ENCODE measurements around the gene RGMB.
A peak's percentile ranks its signal among the peaks of the same experiment; 100 is the strongest.
"Not testable (repeated sequence)": the region's sequence is repeated elsewhere in the genome, so short reads cannot be mapped to it uniquely, and the experiment has no call there.

RGMB gene, protein sequence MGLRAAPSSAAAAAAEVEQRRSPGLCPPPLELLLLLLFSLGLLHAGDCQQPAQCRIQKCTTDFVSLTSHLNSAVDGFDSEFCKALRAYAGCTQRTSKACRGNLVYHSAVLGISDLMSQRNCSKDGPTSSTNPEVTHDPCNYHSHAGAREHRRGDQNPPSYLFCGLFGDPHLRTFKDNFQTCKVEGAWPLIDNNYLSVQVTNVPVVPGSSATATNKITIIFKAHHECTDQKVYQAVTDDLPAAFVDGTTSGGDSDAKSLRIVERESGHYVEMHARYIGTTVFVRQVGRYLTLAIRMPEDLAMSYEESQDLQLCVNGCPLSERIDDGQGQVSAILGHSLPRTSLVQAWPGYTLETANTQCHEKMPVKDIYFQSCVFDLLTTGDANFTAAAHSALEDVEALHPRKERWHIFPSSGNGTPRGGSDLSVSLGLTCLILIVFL

DNA sequence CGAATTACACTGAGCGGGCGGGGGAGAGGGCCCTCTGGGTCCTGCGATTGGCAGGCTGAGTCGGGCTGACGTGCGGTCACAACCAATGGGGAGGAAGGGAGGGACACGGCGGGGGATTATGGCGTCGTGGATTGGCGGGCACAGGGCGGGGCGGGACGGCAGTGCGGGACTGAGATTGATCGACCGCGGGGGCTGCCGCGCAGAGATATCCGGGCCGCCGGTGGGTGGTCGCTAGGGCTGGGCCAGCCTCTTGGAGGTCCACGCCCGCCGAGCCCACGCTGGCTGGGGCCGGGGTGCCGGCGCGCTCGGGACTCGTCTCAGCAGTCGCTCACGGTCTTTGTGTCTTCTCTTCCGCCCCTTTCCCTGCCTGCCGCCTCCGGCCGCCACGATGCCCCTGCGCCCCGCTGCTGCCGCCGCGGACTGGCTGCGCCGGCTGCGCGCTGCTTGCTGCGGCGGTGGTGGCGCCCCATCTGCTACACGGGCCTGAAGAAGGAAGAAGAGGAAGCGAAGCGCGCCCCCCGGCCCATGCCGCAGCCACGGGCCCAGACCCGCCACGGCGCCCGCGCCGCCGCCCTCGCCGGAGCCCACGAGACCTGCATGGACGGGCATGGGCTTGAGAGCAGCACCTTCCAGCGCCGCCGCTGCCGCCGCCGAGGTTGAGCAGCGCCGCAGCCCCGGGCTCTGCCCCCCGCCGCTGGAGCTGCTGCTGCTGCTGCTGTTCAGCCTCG, at the start of gene RGMB:
Gene RGMB, plus strand, starts transcription at position 200 of the 728 bp plus-strand sequence. Its CDS starts 408 bp downstream, at position 608.
- peak; percentile 92 for DNase-seq

DNA sequence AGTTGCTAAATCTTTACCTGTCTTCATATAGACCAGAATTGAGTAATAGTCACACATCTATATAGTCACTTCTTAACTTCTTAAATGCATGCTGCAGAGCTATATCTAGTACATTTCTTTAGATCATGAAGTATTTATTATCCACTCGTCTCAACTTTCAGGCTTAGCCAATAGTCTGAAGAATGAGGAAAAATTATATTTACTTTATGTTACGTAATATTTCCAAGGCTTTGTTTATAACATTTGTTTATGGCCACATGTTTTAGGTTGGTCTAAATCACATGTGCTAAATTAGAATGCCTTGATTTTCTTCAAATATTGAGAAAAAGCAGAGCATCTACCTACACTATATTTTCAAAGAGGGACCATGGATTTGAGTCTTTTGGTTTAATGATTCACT, 47.2 kb upstream of the RGMB start:
- DNase-seq, result no peak

DNA sequence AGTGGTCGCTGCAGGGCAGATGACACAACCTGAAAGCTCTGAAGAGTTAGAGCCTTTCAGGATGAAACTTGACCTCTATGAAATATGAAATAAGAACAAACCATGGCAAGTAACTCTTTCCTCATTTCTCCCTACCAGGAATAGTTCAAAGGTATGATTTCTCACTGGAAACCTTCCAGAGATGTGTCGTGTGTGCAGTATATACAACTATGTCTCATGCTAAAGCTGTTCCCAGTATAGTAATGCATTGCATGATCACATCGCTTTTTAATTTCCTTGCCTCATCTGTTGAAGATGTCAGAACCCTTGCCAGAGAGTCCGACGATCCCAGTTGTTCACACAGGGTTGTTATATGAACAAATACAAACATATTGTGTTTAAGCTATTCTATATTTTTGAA, 45.8 kb upstream of the RGMB start:
- no peak for DNase-seq

DNA sequence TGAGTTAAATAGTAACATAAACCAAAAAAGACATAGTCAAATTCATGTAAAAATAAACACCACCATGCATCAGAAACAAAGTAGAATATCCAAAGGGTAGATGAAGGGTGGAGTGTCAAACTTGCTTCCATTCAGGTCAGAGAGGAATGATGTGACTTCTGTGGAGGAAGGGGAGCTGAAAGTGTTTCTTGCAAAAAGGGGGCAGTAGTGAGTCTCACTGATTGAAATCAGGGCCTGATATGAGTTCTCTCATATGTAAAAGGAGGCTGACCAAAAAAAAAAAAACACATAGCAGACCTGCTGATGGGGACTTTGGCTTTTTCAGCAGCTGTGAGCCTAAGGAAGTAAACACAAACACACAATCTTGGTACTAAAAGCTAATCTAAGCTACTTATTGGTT, 38.8 kb upstream of the RGMB start:
- DNase-seq, result no peak

DNA sequence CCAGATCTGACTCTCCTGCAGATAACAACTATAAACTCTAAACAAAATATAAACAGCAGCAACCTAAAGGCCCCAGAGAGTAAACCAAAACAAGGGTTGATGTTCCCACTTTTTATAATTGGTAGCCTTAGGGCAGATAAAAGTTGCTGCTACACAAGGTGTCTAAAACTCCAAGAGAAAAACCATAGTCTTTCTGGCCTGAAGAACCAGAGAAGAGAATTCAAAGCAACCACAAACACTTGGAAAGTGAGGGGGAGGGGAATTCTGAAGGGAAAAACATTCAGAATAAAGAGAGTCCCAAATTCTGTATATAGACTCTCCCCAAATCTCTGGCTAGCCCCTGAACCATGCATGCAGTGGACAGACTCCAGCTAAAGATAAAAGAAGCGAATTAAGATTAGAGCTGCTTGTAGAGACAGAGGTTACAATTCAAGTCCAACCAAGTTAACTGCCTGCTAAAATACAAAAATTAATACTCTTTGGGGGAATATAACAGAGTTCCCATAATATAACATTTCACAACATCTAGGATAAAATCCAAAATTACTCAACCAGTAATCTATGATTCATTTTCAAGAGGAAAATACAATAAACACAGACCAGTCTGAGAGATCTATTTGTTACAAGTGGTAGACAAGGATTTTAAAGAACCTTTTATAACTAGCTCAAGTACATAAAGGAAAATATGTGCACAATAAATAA, 37.5 kb upstream of the RGMB start:
- DNase-seq, result no peak

DNA sequence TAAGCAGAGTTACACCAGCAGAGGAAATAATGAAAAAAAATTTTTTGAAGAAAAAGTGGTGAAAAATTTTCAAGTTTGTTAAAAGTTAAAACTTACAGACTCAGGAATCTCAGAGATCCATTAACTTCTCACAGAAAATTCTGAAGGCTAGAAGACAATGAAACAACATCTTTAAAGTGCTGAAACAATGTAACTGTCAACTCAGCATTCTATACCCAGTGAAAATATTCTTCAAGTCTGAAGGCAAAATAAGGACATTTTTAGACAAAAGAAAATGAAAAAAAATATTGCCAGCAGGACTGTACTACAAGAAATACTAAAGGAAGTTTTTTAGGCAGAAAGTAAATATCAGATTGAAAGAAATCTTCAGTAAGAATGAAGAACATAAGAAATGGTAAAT, 36.7 kb upstream of the RGMB start:
- DNase-seq, result no peak

DNA sequence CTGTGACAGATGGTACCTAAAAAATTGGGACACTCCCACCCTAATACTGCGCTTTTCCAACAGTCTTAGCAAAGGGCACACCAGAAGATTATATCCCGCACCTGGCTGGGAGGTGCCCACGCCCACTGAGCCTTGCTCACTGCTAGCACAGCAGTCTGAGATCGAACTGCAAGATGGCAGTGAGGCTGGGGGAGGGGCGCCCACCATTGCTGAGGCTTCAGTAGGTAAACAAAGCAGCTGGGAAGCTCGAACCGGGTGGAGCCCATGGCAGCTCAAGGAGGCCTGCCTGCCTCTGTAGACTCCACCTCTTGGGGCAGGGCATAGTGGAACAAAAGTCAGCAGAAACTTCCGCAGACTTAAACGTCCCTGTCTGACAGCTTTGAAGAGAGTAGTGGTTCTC, 36.0 kb upstream of the RGMB start:
- DNase-seq, result not testable (repeated sequence)

DNA sequence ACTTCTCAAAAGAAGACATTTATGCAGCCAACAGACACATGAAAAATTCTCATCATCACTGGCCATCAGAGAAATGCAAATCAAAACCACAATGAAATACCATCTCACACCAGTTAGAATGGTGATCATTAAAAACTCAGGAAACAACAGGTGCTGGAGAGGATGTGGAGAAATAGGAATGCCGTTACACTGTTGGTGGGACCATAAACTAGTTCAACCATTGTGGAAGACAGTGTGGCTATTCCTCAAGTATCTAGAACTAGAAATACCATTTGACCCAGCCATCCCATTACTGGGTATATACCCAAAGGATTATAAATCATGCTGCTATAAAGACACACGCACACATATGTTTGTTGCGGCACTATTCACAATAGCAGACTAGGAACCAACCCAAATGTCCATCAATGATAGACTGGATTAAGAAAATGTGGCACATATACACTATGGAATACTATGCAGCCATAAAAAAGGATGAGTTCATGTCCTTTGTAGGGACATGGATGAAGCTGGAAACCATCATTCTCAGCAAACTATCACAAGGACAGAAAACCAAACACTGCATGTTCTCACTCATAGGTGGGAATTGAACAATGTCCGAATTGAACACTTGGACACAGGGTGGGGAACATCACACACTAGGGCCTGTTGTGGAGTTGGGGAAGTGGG, 34.8 kb upstream of the RGMB start:
- DNase-seq, result not testable (repeated sequence)

DNA sequence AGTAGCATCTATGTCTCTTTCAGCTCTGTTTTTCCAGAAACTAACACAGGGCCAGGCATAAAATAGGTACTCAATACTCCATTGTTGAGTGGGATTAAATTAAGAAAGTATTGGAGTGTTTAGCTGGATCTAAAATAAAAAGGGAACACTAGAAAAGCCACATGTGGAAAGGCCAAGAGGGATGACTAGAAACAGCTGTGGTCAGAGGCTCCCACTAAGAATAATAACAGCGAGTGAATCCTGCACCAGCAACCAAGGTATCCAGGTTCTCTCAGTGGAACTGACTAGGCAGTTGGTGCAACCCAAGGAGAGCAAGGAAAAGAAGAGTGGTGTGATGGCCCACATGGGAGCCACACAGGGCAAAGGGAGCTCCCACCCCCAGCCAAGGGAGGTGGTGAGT, 31.5 kb upstream of the RGMB start:
- DNase-seq, result no peak

DNA sequence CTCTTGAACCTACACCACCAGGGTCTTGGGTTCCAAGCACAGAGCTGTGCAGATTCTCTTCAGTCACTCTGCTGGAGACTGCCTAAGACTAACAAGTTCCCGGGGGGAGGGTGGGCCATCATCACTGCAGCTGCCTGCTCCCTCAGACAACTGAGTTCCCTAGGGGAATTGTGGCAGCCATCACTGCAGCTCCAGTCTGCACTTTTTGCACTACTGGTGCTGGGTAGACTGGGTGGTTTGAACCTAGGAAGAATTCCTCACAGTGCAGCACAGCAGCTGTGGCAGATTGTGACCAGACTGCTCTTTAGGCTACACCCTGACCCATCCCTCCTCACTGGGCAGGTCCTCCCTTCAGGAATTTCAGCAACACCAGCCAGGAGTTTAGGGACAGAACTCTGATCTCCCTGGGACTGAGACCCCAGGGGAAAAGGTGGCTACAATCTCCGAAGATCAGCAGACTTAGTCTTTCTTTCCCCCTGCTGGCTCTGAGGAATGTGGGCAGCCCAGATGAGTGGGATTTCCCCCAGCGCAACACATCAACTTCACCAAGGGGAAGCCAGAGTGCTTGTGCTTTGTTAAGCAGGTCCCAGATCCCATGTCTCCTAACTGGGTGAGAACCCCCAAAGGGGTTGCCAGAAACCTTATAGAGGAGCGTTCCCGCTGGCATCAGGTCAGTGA, 30.9 kb upstream of the RGMB start:
- DNase-seq, result no peak

DNA sequence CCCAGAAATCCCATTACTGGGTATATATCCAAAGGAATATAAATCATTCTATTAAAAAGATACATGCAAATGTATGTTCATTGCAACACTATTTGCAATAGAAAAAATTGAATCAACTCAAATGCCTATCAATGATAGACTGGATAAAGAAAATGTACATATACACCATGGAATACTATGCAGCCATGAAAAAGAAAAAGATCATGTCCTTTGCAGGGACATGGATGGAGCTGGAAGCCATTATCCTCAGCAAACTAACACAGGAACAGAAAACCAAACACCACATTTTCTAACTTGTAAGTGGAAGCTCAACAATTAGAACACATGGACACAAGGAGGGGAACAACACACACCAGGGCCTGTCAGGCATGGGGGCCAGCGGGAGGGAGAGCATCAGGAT, 25.2 kb upstream of the RGMB start:
- DNase-seq, result not testable (repeated sequence)

DNA sequence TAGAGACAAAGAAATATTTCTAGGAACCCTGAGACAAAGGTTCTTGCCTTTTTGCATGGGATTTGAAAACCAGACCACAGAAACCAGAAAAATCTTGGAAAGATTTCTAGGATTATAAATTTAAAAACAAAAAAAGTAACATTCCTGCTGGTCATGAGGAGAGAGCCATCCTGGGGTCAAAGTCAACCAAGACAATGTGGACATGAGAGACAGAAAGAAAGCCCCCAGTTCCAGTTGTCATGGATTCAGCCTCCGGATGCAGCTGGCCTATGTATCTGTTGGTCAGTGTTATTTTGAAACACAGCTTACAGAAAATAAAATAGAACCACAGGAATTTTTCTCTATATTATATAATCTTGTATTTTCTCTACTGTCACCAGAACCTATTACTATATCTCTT, 24.4 kb upstream of the RGMB start:
- DNase-seq, result no peak

DNA sequence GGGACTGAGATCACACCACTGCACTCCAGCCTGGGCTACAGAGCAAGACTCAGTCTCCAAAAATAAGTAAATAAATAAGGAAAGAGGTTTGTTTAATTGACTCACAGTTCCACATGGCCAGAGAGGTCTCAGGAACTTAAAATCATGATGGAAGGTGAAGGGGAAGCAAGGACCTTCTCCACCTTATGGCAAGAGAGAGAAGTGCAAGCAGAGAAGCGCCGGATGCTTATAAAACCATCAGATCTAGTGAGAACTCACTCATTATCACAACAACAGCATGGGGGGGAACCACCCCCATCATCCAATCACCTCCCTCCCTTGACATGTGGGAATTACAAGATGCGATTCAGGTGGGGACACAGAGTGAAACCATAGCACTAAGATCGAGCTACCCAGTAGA, 22.8 kb upstream of the RGMB start:
- DNase-seq, result no peak

DNA sequence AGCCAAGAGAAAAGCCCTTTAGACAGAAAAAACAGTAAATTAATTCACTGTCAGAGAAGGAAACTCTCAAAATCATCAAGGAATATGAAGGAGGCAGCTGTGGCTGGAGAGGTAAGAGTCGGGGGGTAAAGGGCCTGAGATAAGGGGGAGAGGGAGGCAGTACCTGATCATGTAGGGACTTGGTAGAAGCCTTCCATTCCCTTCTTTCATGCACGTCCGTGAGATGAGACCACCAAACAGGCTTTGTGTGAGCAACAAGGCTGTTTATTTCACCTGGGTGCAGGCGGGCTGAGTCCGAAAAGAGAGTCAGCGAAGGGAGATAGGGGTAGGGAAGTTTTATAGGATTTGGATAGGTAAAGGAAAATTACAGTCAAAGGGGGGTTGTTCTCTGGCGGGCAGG, 21.1 kb upstream of the RGMB start:
- DNase-seq, result not testable (repeated sequence)

DNA sequence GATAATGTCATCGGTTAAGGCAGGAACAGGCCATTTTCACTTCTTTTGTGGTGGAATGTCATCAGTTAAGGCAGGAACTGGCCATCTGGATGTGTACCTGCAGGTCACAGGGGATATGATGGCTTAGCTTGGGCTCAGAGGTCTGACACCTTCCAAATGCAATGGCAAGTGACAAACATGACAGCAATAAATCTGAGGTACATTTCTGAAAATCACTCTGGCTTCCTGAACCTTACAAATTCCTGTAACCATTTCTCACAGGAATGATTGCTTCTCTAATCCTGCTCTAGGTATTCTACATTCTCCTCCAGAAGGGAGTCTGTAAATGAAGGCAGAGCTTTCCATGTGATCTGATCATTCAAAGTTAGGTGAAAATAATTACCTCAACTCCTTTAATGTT, 20.7 kb upstream of the RGMB start:
- DNase-seq, result not testable (repeated sequence)

DNA sequence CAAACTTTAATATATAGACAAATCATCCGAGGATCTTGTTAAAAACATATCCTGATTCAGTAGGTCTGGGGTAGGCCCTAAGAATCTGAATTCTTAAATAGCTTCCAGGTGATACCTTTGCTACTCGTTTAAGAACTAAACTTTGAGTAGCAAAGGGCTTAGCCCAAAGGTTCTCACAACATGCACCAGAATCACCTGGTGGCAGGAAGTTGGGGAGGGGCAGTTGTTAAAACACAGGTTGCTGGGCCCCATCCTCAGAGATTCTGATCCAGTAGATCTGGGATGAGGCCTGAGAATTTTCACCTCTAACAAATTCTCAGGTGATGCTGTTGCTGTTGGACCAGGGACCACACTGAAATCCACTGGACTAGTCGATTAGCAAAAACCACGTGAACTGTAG, 20.0 kb upstream of the RGMB start:
- DNase-seq, result no peak

DNA sequence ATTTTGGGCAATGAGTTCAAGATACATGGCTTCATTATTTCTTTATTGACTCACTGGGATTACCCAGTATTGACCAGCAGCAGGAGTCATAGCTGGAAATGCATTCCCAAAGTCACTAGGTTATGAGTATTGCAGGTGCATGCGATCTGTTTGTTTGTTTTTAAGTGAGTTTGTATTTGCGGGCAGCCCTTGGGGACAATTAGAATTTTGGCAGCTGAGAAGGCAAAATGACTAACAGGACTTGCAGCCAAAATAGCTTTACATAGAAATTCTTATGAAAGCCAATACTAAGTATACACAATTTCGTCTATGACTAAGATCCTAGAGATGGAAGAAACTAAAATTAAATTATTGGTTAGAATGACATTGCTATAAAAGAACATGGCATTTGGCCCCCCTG, 18.1 kb upstream of the RGMB start:
- no peak for DNase-seq

DNA sequence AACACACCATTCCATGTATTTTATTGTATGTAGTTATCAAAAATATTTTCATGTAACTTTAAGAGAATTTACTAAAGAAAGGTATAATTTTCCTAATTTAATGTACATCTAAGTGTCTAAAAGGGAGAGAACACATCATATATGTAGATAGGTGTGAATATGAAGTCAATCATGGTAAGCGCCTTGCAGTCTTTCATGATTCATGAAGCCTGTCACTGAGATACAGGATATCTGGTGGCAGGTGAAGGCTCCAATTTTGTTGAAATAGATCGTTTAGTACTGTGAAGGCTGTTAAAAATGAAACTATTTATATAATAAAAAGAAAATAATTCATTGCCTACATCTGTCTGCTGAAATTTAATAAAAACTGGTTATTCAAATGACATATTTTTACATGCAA, 15.5 kb upstream of the RGMB start:
- DNase-seq, result no peak

DNA sequence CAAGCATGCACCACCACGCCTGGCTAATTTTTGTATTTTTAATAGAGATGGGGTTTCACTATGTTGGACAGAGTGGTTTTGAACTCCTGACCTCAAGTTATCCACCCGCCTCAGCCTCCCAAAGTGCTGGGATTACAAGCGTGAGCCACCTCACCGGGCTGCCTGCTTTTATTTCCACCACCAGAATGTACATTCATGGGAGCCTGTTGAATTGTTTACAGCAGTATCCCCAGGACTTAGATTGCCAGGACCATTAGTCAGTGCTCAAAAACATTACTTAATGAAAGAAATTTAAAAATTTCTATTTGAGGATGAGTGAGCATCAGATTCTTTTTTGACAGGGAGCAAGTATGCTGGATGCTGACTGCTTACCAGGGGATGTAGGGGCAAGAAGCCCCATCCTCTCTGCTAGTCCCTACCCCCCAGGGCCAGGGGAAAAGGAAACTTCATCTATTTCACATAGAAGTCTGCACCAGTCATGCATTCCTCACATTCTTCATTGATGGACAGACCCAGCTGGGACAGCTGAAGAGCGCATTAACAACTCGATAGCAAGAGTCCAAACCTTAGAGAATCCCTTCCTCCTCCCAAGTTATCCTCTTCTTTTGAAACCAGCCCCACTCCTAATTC, 10.3 kb upstream of the RGMB start:
- DNase-seq, result no peak

DNA sequence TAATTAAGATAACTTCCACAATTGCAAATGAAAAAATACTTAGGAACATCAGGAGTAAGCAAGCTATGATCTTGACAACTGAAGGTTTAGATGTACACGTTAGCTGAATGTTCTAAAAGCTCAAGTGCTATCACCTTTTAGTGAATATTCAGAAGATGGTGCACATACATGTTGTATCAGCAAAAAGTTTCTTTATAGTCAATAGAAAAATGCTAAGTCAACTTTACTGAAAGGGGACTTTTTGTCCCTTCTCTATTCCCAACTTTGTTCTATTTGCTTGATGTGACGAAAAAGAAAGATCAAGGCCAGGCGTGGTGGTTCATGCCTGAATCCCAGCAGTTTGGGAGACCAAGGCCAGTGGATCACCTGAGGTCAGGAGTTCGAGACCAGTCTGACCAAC, 7.6 kb upstream of the RGMB start:
- no peak for DNase-seq

DNA sequence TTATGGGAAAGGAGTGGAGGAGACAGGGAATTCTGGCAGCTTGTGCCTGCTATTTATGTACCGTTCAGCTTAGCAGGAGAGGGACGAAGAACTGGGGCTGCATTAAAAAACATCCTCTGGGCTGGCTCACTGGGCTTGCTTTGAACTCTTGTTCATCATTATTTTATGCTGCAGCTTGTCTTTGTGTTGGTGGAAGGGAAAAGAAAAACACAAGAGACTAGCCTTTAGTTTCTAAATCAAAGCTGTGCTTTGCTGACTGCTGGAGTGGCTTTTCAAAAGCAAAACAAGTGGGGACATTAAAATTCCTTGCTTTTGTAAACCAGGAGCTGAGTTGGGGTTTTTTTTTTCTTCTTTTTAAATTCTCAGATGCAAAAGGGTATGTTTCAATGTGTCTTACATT, 5.9 kb upstream of the RGMB start:
- no peak for DNase-seq
